Measurements from ENCODE around the gene VCL. TPM values are rescaled to one million over a fixed set of nuclear protein-coding genes. Genes with fewer than 3 reads are reported as not detected.

Gene VCL
- polyA plus RNA-seq, 1 of the 3 experiments (the other 2 are of a cell fraction) = 147 TPM

DNA sequence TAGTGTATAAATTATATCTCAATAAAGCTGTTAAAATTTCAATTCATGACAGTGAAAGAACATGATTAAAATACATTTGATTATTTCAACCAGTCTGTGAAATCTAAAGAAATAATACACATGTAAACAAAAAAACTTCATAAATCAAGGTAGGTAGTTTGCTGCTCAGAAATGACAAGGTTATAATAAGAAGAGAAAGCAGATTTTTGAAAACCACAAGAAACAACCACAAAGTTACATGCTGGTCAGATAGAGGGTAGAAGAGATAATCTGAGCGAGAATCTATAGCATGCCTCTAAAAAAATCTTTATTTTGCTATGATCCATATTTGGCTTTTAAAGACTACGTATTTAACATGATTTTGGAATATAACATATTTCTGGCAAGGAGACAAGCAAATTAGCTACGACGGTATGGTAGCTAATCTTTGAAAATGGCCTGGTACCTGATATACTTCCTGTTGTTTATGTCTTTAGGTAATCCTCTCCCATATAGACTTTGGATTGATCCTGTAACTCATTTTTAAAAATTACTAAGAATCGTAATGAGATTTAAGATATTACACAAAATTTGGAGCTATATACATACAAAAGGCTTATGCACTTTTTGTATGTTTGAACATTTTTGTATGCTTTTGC lies 23.5 kb upstream of the VCL start:
- no peak overlapping the region for H3K4me2 ChIP-seq
- H2AFZ ChIP-seq (ENCODE audit: low read depth) = no peak overlapping the region
- DNase-seq = no peak
- H3K9me2 ChIP-seq = no peaks in the 10 kb centered on the region
- H3K4me1 ChIP-seq (ENCODE audit: control insufficient read depth in 1 of 2, insufficient read depth in 2 of 2, low read depth in 1 of 2, low read length in 1 of 2) = no peaks in the 10 kb centered on the region; a peak in 1 of 4 replicates
- no peak overlapping the region for H3K9ac ChIP-seq
- no peaks in the 10 kb centered on the region for H3K79me2 ChIP-seq (ENCODE audit: insufficient read depth)
- WGBS (ENCODE audit: low lambda C conversion rate) = 90% methylated on average over 5 of the region's 5 CpGs
- no peaks in the 10 kb centered on the region for H3K27me3 ChIP-seq (ENCODE audit: insufficient read depth)
- TF ChIP-seq JUND (IDR thresholded peaks at IDR 0.05) (no peak), EZH2phosphoT487 (IDR thresholded peaks at IDR 0.05; ENCODE audit: borderline replicate concordance, low read depth) (no peak), FOXJ3 (CRISPR knock-in tag; IDR thresholded peaks at IDR 0.05) (no peak)
- TF ChIP-seq, protein P1, sequence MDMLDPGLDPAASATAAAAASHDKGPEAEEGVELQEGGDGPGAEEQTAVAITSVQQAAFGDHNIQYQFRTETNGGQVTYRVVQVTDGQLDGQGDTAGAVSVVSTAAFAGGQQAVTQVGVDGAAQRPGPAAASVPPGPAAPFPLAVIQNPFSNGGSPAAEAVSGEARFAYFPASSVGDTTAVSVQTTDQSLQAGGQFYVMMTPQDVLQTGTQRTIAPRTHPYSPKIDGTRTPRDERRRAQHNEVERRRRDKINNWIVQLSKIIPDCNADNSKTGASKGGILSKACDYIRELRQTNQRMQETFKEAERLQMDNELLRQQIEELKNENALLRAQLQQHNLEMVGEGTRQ (IDR thresholded peaks at IDR 0.05; ENCODE audit: borderline replicate concordance, low read depth, low read length) = no peak
- TF ChIP-seq, protein P2, sequence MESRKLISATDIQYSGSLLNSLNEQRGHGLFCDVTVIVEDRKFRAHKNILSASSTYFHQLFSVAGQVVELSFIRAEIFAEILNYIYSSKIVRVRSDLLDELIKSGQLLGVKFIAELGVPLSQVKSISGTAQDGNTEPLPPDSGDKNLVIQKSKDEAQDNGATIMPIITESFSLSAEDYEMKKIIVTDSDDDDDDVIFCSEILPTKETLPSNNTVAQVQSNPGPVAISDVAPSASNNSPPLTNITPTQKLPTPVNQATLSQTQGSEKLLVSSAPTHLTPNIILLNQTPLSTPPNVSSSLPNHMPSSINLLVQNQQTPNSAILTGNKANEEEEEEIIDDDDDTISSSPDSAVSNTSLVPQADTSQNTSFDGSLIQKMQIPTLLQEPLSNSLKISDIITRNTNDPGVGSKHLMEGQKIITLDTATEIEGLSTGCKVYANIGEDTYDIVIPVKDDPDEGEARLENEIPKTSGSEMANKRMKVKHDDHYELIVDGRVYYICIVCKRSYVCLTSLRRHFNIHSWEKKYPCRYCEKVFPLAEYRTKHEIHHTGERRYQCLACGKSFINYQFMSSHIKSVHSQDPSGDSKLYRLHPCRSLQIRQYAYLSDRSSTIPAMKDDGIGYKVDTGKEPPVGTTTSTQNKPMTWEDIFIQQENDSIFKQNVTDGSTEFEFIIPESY (IDR thresholded peaks at IDR 0.05; ENCODE audit: borderline replicate concordance, low read depth) = no peak
- POLR2A ChIA-PET = no interaction called here
- no peaks in the 10 kb centered on the region for H3K9me3 ChIP-seq
- CTCF ChIA-PET = interaction anchor here (0.6 to 1.2 kb wide), 4 partner anchors 33 to 107 kb away, joined by 3 to 4 read pairs (median 3); no protein-coding TSS in a partner anchor
- no peaks in the 10 kb centered on the region for H4K20me1 ChIP-seq (ENCODE audit: insufficient read depth)
- H3K36me3 ChIP-seq (replicated peaks in 1 of 2; ENCODE audit: control insufficient read depth in 1 of 2, insufficient read depth in 2 of 2, low read length in 1 of 2) = no peaks in the 10 kb centered on the region
- no peak overlapping the region for H3K27ac ChIP-seq (ENCODE audit: low read depth in 2 of 2, low read length in 1 of 2)
- no peak overlapping the region for H3K4me3 ChIP-seq (ENCODE audit: low read depth in 2 of 2, low read length in 1 of 2)
- peaks cover 6% of the 10 kb centered on the region for H3F3A ChIP-seq (replicated peaks; ENCODE audit: insufficient read depth)

DNA sequence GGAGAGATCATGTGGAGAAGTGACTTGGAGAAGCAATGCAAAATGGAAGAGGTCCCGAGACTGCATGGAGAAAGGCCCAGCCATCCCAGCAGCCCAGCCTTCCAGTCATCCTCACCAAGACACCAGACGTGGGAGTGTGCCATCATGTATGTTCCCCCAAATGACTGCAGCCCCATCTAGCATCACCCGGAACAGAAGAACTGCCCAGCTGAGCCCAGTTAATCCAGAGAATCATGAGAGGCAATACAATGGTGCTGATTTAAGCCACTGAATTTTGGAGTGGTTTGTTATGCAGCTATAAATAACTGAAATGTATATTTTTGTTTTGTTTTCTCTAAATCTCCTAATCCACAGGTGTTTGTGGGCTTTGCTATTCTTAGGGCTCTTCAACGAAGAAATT lies 22.5 kb upstream of the VCL start:
- no peaks in the 10 kb centered on the region for H4K20me1 ChIP-seq (ENCODE audit: insufficient read depth)
- H3K79me2 ChIP-seq (ENCODE audit: insufficient read depth) = no peaks in the 10 kb centered on the region
- WGBS (ENCODE audit: low lambda C conversion rate) = 81% methylated on average over 4 of the region's 4 CpGs
- no peaks in the 10 kb centered on the region for H3K27me3 ChIP-seq (ENCODE audit: insufficient read depth)
- no peaks in the 10 kb centered on the region for H3K36me3 ChIP-seq (replicated peaks in 1 of 2; ENCODE audit: control insufficient read depth in 1 of 2, insufficient read depth in 2 of 2, low read length in 1 of 2)
- TF ChIP-seq EZH2phosphoT487 (IDR thresholded peaks at IDR 0.05; ENCODE audit: borderline replicate concordance, low read depth) (no peak), EP300 (IDR thresholded peaks at IDR 0.05; ENCODE audit: borderline replicate concordance in 1 of 2, low read depth in 1 of 2, low read length in 1 of 2) (no peak)
- TF ChIP-seq, protein P3, sequence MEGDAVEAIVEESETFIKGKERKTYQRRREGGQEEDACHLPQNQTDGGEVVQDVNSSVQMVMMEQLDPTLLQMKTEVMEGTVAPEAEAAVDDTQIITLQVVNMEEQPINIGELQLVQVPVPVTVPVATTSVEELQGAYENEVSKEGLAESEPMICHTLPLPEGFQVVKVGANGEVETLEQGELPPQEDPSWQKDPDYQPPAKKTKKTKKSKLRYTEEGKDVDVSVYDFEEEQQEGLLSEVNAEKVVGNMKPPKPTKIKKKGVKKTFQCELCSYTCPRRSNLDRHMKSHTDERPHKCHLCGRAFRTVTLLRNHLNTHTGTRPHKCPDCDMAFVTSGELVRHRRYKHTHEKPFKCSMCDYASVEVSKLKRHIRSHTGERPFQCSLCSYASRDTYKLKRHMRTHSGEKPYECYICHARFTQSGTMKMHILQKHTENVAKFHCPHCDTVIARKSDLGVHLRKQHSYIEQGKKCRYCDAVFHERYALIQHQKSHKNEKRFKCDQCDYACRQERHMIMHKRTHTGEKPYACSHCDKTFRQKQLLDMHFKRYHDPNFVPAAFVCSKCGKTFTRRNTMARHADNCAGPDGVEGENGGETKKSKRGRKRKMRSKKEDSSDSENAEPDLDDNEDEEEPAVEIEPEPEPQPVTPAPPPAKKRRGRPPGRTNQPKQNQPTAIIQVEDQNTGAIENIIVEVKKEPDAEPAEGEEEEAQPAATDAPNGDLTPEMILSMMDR (IDR thresholded peaks at IDR 0.05) = no peak
- TF ChIP-seq, protein P1 (IDR thresholded peaks at IDR 0.05; ENCODE audit: borderline replicate concordance, low read depth, low read length) = no peak
- no peak overlapping the region for H3K4me3 ChIP-seq (ENCODE audit: low read depth in 2 of 2, low read length in 1 of 2)
- no peak overlapping the region for H2AFZ ChIP-seq (ENCODE audit: low read depth)
- no peak overlapping the region for H3K27ac ChIP-seq (ENCODE audit: low read depth in 2 of 2, low read length in 1 of 2)
- peaks cover 6% of the 10 kb centered on the region for H3F3A ChIP-seq (replicated peaks; ENCODE audit: insufficient read depth)
- H3K9me3 ChIP-seq = no peaks in the 10 kb centered on the region
- DNase-seq = no peak
- CTCF ChIA-PET = interaction anchor here (1.2 kb wide), 1 partner anchor 106 kb away, joined by 3 read pairs; no protein-coding TSS in a partner anchor
- H3K4me1 ChIP-seq (ENCODE audit: control insufficient read depth in 1 of 2, insufficient read depth in 2 of 2, low read depth in 1 of 2, low read length in 1 of 2) = peaks cover 0 to 3% of the 10 kb centered on the region in 2 experiments; a peak in 1 of 4 replicates
- POLR2A ChIA-PET = no interaction called here
- H3K9me2 ChIP-seq = no peaks in the 10 kb centered on the region
- H3K9ac ChIP-seq = no peak overlapping the region
- no peak overlapping the region for H3K4me2 ChIP-seq

All from SK-N-SH (cell line).